H9 (cell line): ENCODE data around the gene HAO1. TPM values are rescaled to one million over a fixed set of nuclear protein-coding genes. Genes with fewer than 3 reads are reported as not detected.

Source experiments
- DNase-seq: peaks from one replicate; pipeline ENCODE4 v3.0.0-alpha.2; 2017
- H2AFZ ChIP-seq: one replicate; pipeline ENCODE4 v1.6.1; 2013; ENCODE audit warnings: mild to moderate bottlenecking, low read length, control low read depth, moderate library complexity
- H2AK5ac ChIP-seq: 2 replicates; pipeline ENCODE4 v1.6.1; 2013; ENCODE audit warnings: low read length, control low read depth, mixed read lengths; ENCODE audit not compliant: insufficient read length
- H2BK120ac ChIP-seq: one replicate; pipeline ENCODE4 v1.6.1; 2013; ENCODE audit warnings: low read depth, mild to moderate bottlenecking, low read length, control low read depth, inconsistent platforms; ENCODE audit not compliant: poor library complexity, severe bottlenecking
- H2BK12ac ChIP-seq: 2 replicates; pipeline ENCODE4 v1.6.1; 2013; ENCODE audit warnings: low read length, control low read depth, mixed read lengths, low read depth; ENCODE audit not compliant: insufficient read length
- H2BK15ac ChIP-seq: 2 replicates; pipeline ENCODE4 v1.6.1; 2013; ENCODE audit warnings: low read depth, low read length, control low read depth
- H2BK20ac ChIP-seq: one replicate; pipeline ENCODE4 v1.6.1; 2013; ENCODE audit warnings: low read depth, mild to moderate bottlenecking, low read length, control low read depth, inconsistent platforms; ENCODE audit not compliant: poor library complexity, severe bottlenecking
- H2BK5ac ChIP-seq: 2 replicates; pipeline ENCODE4 v1.6.1; 2013; ENCODE audit warnings: low read length, control low read depth, mixed read lengths; ENCODE audit not compliant: insufficient read length
- H3K14ac ChIP-seq: 2 replicates; pipeline ENCODE4 v1.6.1; 2013; ENCODE audit warnings: low read length, control low read depth; ENCODE audit not compliant: insufficient read depth
- H3K18ac ChIP-seq: 2 replicates; pipeline ENCODE4 v1.6.1; 2013; ENCODE audit warnings: low read depth, mild to moderate bottlenecking, mixed read lengths, low read length, control low read depth; ENCODE audit not compliant: insufficient read length
- H3K23ac ChIP-seq: 2 replicates; pipeline ENCODE4 v1.6.1; 2013; ENCODE audit warnings: low read length, control low read depth, mixed read lengths, low read depth; ENCODE audit not compliant: insufficient read length
- H3K23me2 ChIP-seq: 2 replicates; pipeline ENCODE4 v1.6.1; 2013; ENCODE audit warnings: low read depth, mild to moderate bottlenecking, mixed read lengths, low read length, control low read depth; ENCODE audit not compliant: insufficient read length, poor library complexity, severe bottlenecking
- H3K27ac ChIP-seq: 2 replicates; pipeline ENCODE4 v1.5.1; 2013; ENCODE audit warnings: low read length, control low read depth, mixed read lengths, low read depth; ENCODE audit not compliant: insufficient read length
- H3K27me3 ChIP-seq: 2 replicates; pipeline ENCODE4 v1.6.1; 2013; ENCODE audit warnings: low read length, control low read depth, inconsistent platforms; ENCODE audit not compliant: insufficient read depth
- H3K4ac ChIP-seq: 2 replicates; pipeline ENCODE4 v1.6.1; 2013; ENCODE audit warnings: low read depth, mild to moderate bottlenecking, control low read depth, inconsistent platforms, low read length, moderate library complexity
- H3K4me1 ChIP-seq: 2 replicates; pipeline ENCODE4 v1.6.1; 2013; ENCODE audit warnings: low read length, control low read depth, inconsistent platforms; ENCODE audit not compliant: insufficient read depth
- H3K4me2 ChIP-seq: 2 replicates; pipeline ENCODE4 v1.6.1; 2013; ENCODE audit warnings: low read length, control low read depth, mixed read lengths; ENCODE audit not compliant: insufficient read length, insufficient read depth
- H3K56ac ChIP-seq: 2 replicates; pipeline ENCODE4 v1.6.1; 2013; ENCODE audit warnings: low read depth, mild to moderate bottlenecking, mixed read lengths, low read length, control low read depth; ENCODE audit not compliant: insufficient read length
- H3K79me1 ChIP-seq: 2 replicates; pipeline ENCODE4 v1.6.1; 2013; ENCODE audit warnings: low read depth, mild to moderate bottlenecking, moderate library complexity, low read length, control low read depth, inconsistent platforms; ENCODE audit not compliant: insufficient read depth, poor library complexity, severe bottlenecking
- H3K79me2 ChIP-seq: 2 replicates; pipeline ENCODE4 v1.6.1; 2013; ENCODE audit warnings: low read length, control low read depth, inconsistent platforms; ENCODE audit not compliant: insufficient read depth
- H3K9ac ChIP-seq: 2 replicates; pipeline ENCODE4 v1.6.1; 2013; ENCODE audit warnings: low read length, control low read depth, mixed read lengths; ENCODE audit not compliant: insufficient read length; ENCODE audit errors: extremely low read depth
- H3K9me3 ChIP-seq: one replicate; pipeline ENCODE4 v1.6.1; 2013; ENCODE audit warnings: low read depth, low read length, inconsistent platforms; ENCODE audit not compliant: control insufficient read depth
- H3T11ph ChIP-seq: one replicate; pipeline ENCODE4 v1.6.1; 2013; ENCODE audit warnings: mild to moderate bottlenecking, low read length, control low read depth, inconsistent platforms
- H4K20me1 ChIP-seq: one replicate; pipeline ENCODE4 v1.6.1; 2013; ENCODE audit not compliant: control insufficient read depth, insufficient read length, insufficient read depth
- H4K5ac ChIP-seq: 2 replicates; pipeline ENCODE4 v1.6.1; 2013; ENCODE audit warnings: low read depth, mild to moderate bottlenecking, mixed read lengths, low read length, control low read depth; ENCODE audit not compliant: insufficient read length
- H4K8ac ChIP-seq: replicated peaks from 2 replicates; pipeline ENCODE4 v1.6.1; 2013; ENCODE audit warnings: low read length, control low read depth, mixed read lengths, low read depth; ENCODE audit not compliant: insufficient read length
- H4K91ac ChIP-seq: 2 replicates; pipeline ENCODE4 v1.6.1; 2013; ENCODE audit warnings: low read depth, mild to moderate bottlenecking, moderate library complexity, mixed read lengths, low read length, control low read depth; ENCODE audit not compliant: insufficient read length
- H3K27ac Mint-ChIP-seq, 3 experiments: 2 replicates in 2 of 3; 3 replicates in 1 of 3; pipeline ENCODE4 v1.8.0; 2020 to 2021; ENCODE audit warnings: mixed read lengths in 3 of 3, mild to moderate bottlenecking in 1 of 3, moderate library complexity in 1 of 3
- H3K27me3 Mint-ChIP-seq: 2 replicates; pipeline ENCODE4 v1.8.0; 2021; ENCODE audit warnings: low read depth, mild to moderate bottlenecking, moderate library complexity, mixed read lengths
- H3K36me3 Mint-ChIP-seq, 3 experiments: 2 replicates in 2 of 3; 3 replicates in 1 of 3; pipeline ENCODE4 v1.8.0; 2020 to 2021; ENCODE audit warnings: low read depth in 3 of 3, mixed read lengths in 3 of 3; ENCODE audit not compliant: insufficient read depth in 1 of 3
- H3K4me1 Mint-ChIP-seq, 2 experiments: 2 replicates each; pipeline ENCODE4 v1.8.0; 2020; ENCODE audit warnings: mixed read lengths in 2 of 2
- H3K4me3 Mint-ChIP-seq, 2 experiments: 2 replicates in 1 of 2; 3 replicates in 1 of 2; pipeline ENCODE4 v1.8.0; 2020 to 2021; ENCODE audit warnings: mild to moderate bottlenecking in 2 of 2, mixed read lengths in 2 of 2, moderate library complexity in 1 of 2
- H3K9me3 Mint-ChIP-seq, 2 experiments: 2 replicates in 1 of 2; 3 replicates in 1 of 2; pipeline ENCODE4 v1.8.0; 2020; ENCODE audit warnings: mild to moderate bottlenecking in 2 of 2, mixed read lengths in 2 of 2, moderate library complexity in 1 of 2
- CTCF ChIP-seq: fragments of 200-600 bp; sonication (generic); conservative IDR thresholded peaks from 3 replicates; pipeline ENCODE4 v1.8.0; 2021; ENCODE audit warnings: antibody characterized with exemption, mild to moderate bottlenecking
- WGBS: extraction: QIAGEN DNeasy Blood & Tissue Kit; methylation state at CpG from one replicate; pipeline ENCODE4 v1.1.7; 2013; ENCODE audit warnings: missing lambda C conversion rate, low lambda C conversion rate, mixed read lengths; ENCODE audit not compliant: insufficient read length; ENCODE audit errors: extremely low coverage; 5-methylcytosine and 5-hydroxymethylcytosine counted together
- total RNA-seq: library from RNA; stranded (reverse); gene quantifications from 2 replicates; pipeline ENCODE4 v1.2.1, GENCODE V29; 2021

The HAO1 gene
- total RNA-seq, 1 experiment from 2014 or later, result not detected

GRCh38 chr20:7985916-7986315 lies 45.7 kb upstream of the HAO1 start:
- Mint-ChIP-seq H3K27me3 (no peaks in the 10 kb centered on the region), H3K36me3 (peaks cover 2 to 6% (median 3%) of the 10 kb centered on the region in 3 experiments; a peak in 5 of 7 replicates), H3K4me3 (no peak overlapping the region), H3K9me3 (no peaks in the 10 kb centered on the region), H3K27ac (no peak overlapping the region), H3K4me1 (peaks cover 12 to 18% of the 10 kb centered on the region in 2 experiments)
- peaks cover 2% of the 10 kb centered on the region; the same call in 1 of the 2 replicates for H3K4me1 ChIP-seq
- no peak overlapping the region for H3K9ac ChIP-seq
- H3K79me1 ChIP-seq, result no peaks in the 10 kb centered on the region
- H4K5ac ChIP-seq, result no peak overlapping the region
- no peak overlapping the region for H2AFZ ChIP-seq
- H4K91ac ChIP-seq, result no peak overlapping the region
- no peak for TF ChIP-seq CTCF
- WGBS, result no CpG with 5 or more reads among the region's 4 CpGs
- no peak overlapping the region for H2BK5ac ChIP-seq
- H3K56ac ChIP-seq, result no peak overlapping the region
- H3K4me2 ChIP-seq, result no peak overlapping the region
- no peak overlapping the region for H2BK120ac ChIP-seq
- H3K23me2 ChIP-seq, result no peaks in the 10 kb centered on the region
- H3K9me3 ChIP-seq, result no peaks in the 10 kb centered on the region
- H3K23ac ChIP-seq, result no peak overlapping the region
- no peaks in the 10 kb centered on the region for H3K27me3 ChIP-seq
- no peak overlapping the region for H2BK15ac ChIP-seq
- no peak overlapping the region for H3K14ac ChIP-seq
- no peak overlapping the region for H3T11ph ChIP-seq
- no peak overlapping the region for H3K4ac ChIP-seq
- no peak overlapping the region for H3K27ac ChIP-seq
- H4K8ac ChIP-seq, result no peak overlapping the region
- no peak overlapping the region for H2BK12ac ChIP-seq
- H3K79me2 ChIP-seq, result no peaks in the 10 kb centered on the region
- H3K18ac ChIP-seq, result no peak overlapping the region
- H4K20me1 ChIP-seq, result no peaks in the 10 kb centered on the region
- H2BK20ac ChIP-seq, result no peak overlapping the region
- H2AK5ac ChIP-seq, result no peak overlapping the region
- no peak for DNase-seq
